Fibroblast of peridontal ligament (primary cell): ENCODE results near the gene ATXN1.
A peak's percentile ranks its signal among the peaks of the same experiment; 100 is the strongest.
"Not testable (repeated sequence)": the region's sequence is repeated elsewhere in the genome, so short reads cannot be mapped to it uniquely, and the experiment has no call there.

Source experiments
- DNase-seq: peaks from one replicate; pipeline ENCODE4 v3.0.0-alpha.2; 2010; ENCODE audit errors: extremely low read depth

The ATXN1 gene

DNA sequence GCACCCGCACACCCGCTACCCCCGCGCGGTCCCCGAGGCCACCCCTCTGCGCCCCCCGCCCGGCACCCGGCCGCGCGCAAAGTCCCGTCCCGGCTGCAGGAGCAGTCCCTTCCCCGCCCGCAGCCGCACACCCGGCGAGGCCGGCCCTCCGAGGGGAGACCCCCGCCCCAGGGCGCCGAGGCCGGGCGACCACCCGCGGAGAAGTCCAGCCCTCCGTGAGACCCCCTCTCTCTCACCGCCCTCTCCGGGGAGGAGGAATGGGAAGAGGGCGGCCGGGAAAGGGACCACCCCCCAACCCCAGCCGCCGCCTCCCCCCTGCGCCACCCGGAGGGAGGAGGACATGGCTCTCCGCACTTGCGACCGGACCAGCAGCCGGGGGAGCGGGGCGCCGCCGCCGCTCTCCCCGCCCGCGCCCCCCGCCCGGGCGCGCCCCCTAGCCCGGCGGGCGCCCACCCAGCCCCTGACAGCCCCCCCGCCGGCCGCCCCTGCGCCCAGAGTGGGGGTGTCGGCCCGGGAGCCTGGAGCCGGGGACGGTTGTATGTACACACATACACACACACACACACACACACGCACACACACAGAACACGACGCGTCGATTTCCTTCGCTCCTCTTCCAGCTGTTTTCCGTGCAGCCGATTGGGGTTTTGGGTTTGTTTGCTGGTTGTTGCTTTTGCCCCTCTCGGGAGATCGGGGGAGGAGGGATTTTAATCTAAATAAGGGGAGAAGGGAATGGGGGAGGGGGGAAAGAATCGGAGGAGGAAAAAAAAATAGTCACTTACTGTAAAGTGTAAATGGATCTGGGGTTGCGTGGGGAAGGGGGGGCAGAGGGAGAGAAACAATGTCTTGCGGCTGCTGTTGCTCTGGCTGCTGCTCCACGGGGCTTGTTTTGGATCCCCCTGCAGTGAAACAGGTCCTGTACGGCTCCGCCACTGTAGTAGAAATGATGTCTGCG, at the start of gene ATXN1:
Gene ATXN1, minus strand, starts transcription at position 945 of the 955 bp plus-strand sequence.
- DNase-seq: no peak

- DNase-seq: no peak
Measured at GRCh38 chr6:16810411-16810810, 49.2 kb upstream of the ATXN1 start.

DNA sequence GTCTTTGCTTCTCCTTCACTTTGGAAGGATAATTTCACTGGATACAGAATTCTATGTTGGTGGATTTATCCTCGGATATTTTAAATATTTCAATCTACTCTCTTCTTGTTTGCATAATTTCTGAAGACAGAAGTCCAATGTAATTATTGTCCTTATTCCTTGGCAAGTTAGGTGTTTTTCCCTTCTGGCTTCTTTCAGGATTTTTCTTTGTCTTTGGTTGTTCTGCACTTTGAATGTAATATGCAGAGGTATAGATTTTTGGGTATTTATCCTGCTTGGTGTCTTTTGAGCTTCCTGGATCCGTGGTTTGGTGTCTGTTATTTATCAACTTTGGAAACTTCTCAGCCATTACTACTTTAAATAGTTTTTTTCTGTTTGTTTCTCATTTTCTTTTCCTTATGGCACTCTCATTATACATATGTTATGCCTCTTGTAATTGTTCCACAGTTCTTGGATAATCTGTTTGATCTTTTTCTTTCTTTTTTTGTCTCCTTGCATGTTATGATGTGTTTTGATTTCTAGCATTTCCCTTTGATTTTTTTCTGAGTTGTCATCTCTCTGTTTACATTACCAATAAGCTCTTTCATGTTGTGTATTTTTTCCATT, 48.6 kb upstream of the ATXN1 start:
- DNase-seq: no peak

GRCh38 chr6:16807956-16808355, 46.7 kb upstream of the ATXN1 start:
- no peak for DNase-seq

- no peak for DNase-seq
Measured at GRCh38 chr6:16806363-16806762, 45.1 kb upstream of the ATXN1 start.

- DNase-seq: no peak
Measured at GRCh38 chr6:16805243-16805950, 44.1 kb upstream of the ATXN1 start.

- no peak for DNase-seq
Measured at GRCh38 chr6:16804546-16805242, 43.4 kb upstream of the ATXN1 start.

DNA sequence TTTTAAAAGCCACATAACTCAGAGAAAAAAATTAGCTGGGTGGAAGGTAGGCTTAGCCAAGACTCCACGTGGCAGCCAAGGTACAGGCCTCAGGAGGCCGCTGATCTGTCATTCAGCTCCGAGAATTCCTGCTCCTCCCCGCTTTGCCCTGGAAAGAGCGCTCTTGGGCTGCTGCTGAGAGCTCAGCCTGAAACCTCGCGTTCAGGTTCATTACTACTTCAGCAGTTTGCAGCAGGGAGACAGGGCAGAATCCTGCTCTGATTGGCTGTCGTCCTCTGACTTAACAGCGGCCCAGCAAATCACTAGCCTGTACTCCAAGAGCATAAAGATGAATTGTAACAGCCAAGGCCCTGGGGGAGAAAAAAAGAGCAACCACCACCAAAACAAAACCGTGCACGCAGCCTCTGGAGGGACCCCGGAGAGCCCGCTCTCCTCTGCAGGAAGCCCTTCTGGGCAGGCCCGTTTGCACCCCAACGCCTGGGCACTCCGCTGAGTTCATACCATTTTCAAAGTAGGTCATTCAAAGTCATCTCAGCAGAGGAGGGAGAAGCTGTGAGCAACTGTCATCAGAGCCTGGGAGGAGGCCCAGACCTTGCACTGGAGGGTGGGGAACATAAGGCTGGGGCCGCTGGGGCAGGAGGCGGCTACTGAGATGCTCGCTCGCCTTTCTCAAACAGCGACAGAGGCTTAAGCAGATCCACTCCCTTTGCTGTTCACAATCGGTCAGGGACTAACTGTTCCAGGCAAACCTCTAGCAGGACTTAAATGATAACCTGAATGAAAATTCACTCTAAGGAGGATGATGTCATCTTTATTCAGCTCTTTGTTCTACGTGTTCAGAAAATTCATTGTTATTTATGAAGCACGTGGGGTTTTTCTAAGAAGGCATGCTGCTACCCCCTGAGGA, 42.3 kb upstream of the ATXN1 start:
- DNase-seq: no peak

DNA sequence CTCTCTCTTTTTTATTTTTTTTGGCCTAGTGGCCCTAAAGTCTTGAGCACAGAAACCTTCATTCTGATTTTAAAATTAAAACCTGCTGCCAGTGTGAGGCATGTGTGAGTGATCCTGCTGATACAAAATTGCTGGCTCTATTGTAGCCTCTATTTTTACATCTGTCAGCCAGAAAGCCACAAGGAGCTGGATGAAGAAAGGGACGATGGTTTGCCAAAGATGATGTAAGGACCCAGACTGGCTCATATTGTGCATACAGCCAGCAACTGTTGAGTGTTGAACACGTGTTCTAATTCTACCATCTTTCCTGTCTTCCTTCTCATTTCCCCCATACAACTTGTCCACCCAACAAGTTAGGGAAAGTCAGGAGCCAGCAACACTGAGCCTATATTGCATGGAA, 40.8 kb upstream of the ATXN1 start:
- DNase-seq: peak; percentile 98

DNA sequence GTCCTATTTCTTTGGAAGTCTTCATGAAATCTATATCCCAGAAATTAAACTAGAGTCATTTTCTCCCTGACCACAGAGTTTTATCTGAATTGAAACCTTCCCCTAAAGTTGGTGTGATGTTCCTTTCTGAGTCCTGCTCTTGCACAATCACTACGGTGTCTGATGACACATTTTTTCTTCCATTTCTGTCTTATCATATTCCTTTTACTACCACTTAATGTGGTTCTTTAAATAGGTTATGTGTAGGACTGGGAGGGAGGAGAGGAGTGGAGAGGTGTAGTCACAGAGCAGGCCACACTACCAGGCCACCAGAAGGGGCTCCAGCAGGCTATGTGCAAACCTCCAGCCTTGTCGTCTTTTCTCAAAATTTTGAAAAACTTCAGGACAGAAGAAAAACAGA, 39.7 kb upstream of the ATXN1 start:
- peak; percentile 37 for DNase-seq

DNA sequence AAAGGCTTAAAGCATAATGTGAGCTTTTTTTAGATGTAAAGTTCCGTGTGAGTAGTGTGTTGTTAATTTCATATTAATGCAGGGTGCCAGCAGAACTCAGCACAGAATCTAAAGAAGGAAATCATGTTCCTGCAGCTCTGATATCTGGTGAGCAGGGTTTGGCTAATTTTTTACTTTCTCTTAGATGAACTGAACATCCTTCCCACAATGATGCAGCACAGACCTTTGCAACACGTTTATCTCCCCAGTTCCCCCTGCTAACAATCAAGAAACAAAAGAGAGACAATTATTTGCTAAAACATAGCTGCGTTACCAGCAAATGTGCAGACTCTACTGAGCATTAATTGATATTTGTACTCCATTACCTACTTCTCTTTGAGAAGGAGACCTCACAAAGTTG, 39.1 kb upstream of the ATXN1 start:
- no peak for DNase-seq

- DNase-seq: no peak
Measured at GRCh38 chr6:16799279-16800193, 38.3 kb upstream of the ATXN1 start.

- DNase-seq: no peak
Measured at GRCh38 chr6:16793828-16794412, 32.7 kb upstream of the ATXN1 start.

DNA sequence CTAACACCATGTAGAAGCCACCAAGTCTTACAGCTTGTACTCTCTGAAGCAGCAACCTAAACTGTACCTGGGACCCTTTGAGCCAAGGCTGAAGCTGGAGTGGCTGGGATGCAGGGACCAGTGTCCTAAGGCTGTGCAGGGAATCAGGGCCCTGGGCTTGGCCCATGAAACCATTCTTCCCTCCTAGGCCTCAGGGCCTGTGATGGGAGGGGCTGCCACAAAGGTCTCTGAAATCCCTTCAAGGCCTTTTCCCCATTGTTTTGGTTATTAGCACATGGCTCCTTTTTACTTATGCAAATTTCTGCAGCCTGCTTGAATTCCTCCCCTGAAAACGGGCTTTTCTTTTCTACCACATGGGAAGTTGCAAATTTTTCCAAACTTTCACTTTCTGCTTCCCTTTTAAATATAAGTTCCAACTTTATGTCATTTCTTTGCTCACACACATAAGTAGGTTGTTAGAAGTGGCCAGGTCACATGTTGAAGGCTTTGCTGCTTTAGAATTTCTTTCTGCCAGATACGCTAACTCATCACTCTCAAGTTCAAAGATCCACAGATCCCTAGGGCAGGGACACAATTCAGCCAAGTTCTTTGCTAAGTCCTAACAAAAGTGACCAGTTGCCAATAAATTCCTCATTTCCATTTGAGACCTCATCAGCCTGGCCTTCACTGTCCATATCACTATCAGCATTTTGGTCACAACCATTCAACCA, 28.2 kb upstream of the ATXN1 start:
- DNase-seq: no peak

- DNase-seq: no peak
Measured at GRCh38 chr6:16787128-16787682, 25.9 kb upstream of the ATXN1 start.

DNA sequence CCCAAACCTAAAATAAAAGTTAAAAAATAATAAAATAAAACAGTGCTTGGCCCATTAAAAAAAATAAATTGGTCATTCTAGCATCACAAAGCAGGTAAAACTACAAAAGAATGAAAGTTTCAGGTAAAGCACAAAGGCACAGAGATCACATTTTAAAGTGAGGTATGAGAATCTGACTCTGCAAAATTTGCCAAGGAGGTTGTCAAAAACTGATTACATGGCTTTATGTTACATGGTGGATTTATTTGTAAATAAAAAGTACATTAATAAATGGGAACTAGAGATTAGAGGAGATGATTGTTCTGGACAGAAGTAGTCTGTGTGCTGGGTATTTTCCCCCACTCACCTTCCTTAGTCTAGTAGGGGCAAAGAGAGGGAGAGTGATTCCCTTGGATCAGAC, 24.2 kb upstream of the ATXN1 start:
- no peak for DNase-seq

- DNase-seq: not testable (repeated sequence)
Measured at GRCh38 chr6:16784957-16785356, 23.7 kb upstream of the ATXN1 start.

DNA sequence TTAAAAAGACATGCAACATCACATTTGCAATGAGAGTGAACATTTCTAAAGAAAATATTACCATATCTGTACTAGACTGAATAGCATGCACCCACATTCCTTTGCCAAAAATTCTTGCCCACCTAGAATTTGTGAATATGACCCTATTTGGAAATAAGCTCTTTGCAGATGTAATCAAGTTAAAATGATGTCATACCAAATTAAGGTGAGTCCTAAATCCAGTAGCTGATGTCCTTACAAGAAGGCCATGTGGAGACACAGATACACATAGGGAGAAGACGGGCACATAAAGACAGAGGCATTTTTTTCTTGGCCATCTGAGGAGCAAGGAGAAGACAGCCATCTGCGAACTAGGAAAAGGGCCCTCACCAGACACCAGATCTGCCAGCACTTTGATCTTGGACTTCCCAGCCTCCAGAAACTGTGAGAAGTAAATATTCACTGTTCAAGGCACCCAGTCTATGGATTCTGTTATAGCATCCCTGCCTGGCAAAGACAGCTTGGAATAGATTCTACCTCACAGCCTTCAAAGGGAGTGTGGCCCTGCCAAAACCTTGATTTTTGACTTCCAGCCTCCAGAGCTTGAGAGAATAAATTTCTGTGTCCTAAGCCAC, 22.8 kb upstream of the ATXN1 start:
- DNase-seq: no peak
